ENCODE results near the gene MYBPHL.

The MYBPHL gene, protein sequence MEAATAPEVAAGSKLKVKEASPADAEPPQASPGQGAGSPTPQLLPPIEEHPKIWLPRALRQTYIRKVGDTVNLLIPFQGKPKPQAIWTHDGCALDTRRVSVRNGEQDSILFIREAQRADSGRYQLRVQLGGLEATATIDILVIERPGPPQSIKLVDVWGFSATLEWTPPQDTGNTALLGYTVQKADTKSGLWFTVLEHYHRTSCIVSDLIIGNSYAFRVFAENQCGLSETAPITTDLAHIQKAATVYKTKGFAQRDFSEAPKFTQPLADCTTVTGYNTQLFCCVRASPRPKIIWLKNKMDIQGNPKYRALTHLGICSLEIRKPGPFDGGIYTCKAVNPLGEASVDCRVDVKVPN

DNA sequence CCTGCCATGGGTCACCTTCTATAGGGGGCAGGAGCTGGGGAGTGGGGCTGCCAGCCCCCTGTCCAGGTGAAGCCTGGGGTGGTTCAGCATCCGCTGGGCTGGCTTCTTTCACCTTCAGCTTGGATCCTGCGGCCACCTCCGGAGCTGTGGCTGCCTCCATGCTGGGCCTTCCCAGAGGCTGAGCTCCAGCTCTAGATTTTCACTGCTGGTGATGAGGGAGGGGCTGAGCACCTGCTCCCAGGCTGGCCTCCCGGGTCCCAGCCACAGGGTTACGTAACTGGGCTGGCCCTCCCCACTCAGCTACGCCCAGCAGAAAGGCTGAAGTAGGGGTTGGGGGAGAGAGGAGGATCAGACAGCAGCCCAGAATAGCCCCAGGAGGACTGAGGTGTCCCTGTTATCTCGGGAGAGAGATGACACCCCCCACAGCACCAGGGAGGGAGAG is at the start of gene MYBPHL:
TSS of gene MYBPHL (minus strand) at position 180 of the 442 bp plus-strand sequence. CDS start at position 160, 20 bp downstream.
- no peak for DNase-seq (ENCODE audit: low read depth in 2 of 2)

- no peak for DNase-seq (ENCODE audit: low read depth in 2 of 2)
Measured at GRCh38 chr1:109356505-109356904, 49.7 kb upstream of the MYBPHL start.

DNA sequence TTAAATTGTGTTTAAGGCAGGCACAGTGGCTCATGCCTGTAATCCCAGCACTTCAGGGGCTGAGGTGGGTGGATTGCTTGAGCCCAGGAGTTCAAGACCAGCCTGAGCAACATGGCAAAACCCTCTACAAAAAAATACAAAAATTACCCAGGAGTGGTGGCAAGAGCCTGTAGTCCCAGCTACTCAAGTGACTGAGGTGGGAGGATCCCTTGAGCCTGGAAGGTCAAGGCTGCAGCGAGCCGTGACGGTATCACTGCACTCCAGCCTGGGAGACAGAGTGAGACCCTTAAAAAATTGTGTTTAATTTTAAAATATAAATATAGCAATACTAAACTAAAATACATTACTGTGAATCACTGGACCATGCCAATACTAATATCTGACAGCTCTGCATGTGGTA is 48.1 kb upstream of the MYBPHL start:
- no peak for DNase-seq (ENCODE audit: low read depth in 2 of 2)

DNA sequence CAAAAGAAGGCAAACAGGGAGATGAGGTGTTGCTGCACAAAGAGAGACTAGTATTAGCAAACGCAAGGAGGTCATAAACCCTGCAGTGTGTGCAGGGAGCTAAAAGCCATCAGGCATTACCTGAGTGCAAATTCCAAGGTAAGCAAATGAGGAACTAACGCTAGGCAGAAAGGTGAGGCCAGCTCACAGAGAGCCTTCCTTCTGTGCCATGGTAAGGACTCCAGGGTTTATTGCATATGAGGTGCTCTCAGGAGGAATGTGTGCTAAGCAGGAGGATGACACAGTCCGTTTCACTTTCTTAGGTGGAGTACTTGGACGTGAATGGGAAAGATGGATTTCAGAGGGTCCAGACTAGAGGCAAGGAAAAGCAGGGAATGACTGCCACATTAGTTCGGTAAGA is 44.6 kb upstream of the MYBPHL start:
- no peak for DNase-seq (ENCODE audit: low read depth in 2 of 2)

GRCh38 chr1:109350655-109351054 is 43.8 kb upstream of the MYBPHL start:
- DNase-seq (ENCODE audit: low read depth in 2 of 2), result no peak

DNA sequence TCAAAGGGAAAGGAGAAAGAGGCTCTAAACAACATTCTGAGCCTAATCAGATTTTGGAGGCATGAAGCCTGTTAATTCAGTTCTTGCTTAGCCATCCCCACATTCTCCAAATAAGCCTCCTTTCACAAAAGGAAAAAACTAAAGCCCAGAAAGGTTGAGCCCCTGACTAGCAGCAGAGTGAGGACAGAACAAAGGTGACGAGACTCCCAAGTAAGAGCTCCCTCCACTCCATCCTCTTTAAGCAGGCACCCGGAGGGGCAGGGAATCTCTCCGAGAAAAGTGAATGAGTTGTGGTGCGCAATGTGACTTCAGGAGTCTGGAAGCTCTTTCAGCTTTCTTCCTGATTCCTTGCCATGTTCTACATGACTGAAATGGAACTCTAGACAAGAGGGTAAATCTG is 43.4 kb upstream of the MYBPHL start:
- DNase-seq (ENCODE audit: low read depth in 2 of 2), result no peak

GRCh38 chr1:109347511-109347910 is 40.7 kb upstream of the MYBPHL start:
- no peak for DNase-seq (ENCODE audit: low read depth in 2 of 2)

DNA sequence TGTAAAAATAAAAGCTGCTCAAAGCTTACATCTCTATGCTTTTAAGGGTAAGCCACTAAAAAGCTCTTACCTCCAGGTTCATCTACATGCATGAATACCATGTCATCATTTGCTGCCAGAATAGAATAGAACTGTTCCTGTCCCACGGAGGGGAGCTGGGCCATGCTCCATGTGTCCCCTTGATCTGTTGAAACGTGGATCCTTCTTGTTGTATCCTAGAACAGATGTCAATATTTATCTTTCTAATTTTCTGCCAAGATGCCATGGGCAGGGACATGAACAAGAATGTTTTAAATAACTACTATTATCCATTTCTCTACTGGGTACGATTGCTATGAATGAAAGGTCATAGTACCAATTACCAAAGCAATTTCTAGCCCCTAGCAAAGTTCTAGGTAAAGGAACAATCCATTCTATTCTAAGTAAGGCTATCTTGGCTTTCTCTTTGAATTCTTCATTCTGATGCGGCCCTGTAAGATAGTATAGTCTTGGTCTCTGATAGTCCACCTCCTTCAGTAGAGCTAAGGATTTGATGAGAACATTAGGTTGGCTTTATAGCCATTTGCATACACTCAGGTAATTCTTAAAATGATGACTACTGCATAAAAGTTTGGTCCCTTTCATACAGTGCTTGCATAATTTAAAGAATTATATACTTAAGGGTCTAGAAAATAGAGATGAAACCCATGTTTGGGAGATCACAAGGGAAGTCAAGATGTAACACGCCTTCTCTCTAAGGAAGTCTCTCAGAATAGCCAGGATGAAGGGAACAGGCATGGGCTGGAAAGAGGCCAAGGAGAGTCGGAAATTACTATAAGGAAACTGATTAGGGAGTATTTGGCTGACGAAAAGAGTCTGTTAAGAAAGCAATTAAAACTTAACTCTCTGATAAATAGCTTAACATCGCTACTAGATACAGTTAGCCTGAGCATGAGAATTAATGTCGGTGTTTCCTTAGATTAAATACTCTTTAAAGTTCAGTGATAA is 35.4 kb upstream of the MYBPHL start:
- DNase-seq (ENCODE audit: low read depth in 2 of 2), result no peak

DNA sequence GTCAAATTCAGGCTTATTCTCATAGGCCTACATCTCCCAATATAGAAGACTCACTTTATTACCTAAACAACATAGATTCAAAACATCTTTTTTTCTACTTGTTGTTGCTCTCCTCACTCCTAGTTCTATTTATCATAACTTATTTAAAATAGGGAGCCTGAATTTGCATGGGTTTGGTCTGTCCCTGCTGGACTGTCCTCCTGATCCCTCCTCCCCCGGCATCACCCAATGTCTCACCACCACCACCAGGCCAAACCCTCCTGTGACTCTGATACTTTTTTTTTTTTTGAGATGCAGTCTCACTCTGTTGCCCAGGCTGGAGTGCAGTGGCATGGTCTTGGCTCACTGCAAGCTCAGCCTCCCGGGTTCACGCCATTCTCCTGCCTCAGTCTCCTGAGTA is 31.8 kb upstream of the MYBPHL start:
- no peak for DNase-seq (ENCODE audit: low read depth in 2 of 2)

DNA sequence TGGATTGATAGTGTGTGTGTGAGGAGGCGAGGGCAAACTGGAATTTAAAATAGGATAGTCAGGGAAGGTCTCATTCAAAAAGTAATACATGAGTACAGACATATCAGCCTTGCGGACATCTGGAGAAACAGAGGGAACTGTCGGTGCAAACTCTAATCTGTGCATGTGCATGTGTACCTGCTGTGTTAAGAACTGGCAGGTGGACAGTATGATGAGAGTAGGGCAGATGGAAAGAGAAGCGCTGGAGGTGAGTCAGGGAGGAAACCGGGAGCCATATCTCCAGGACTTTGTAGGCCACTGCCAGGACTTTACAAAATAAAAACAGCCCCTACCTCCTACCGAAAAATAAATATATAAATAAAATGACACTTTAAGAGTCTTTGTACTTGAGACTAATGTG is 31.3 kb upstream of the MYBPHL start:
- DNase-seq (ENCODE audit: low read depth in 2 of 2), result no peak

GRCh38 chr1:109335091-109335490 is 28.3 kb upstream of the MYBPHL start:
- DNase-seq (ENCODE audit: low read depth in 2 of 2), result no peak

DNA sequence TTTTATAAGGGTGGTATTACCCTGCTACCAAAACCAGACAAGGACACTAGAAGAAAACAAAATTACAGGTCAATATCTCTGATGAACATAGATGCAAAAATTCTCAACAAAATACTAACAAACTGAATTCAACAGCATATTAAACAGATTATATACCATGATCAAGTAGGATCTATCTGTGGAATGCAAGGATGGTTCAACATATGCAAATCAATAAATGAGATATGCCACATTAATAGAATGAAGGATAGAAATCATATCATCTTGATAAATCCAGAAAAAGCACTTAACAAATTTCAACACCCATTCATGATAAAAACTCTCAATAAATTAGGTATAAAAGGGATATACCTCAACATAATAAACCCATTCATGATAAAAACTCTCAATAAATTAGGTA is 24.3 kb upstream of the MYBPHL start:
- DNase-seq (ENCODE audit: low read depth in 2 of 2), result no peak

GRCh38 chr1:109327285-109327684 is 20.5 kb upstream of the MYBPHL start:
- DNase-seq (ENCODE audit: low read depth in 2 of 2), result no peak

GRCh38 chr1:109322974-109323373 is 16.2 kb upstream of the MYBPHL start:
- no peak for DNase-seq (ENCODE audit: low read depth in 2 of 2)

GRCh38 chr1:109319114-109319513 is 12.3 kb upstream of the MYBPHL start:
- DNase-seq (ENCODE audit: low read depth in 2 of 2), result no peak

- DNase-seq (ENCODE audit: low read depth in 2 of 2), result no peak
Measured at GRCh38 chr1:109316506-109316905, 9.7 kb upstream of the MYBPHL start.

DNA sequence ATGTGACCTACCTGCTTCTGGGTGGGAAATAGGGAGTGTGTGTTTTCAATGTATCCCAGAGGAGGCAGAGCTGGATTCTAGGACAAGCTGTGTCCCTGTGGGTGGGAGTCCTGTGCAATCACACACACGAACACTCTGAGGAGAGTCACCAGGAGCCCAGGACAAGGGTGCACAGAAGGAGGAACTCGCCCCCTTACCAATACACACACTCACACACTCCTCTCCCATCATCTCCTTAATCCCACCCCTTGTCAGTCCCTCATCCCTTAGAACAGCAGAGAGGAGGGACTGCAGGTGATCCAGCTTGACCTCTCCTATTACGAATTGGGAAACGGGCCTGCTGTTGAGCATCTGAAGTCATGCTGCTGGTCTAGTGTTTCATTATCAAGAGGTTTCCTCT is 8.5 kb upstream of the MYBPHL start:
- no peak for DNase-seq (ENCODE audit: low read depth in 2 of 2)

GRCh38 chr1:109314795-109315194 is 8.0 kb upstream of the MYBPHL start:
- no peak for DNase-seq (ENCODE audit: low read depth in 2 of 2)

DNA sequence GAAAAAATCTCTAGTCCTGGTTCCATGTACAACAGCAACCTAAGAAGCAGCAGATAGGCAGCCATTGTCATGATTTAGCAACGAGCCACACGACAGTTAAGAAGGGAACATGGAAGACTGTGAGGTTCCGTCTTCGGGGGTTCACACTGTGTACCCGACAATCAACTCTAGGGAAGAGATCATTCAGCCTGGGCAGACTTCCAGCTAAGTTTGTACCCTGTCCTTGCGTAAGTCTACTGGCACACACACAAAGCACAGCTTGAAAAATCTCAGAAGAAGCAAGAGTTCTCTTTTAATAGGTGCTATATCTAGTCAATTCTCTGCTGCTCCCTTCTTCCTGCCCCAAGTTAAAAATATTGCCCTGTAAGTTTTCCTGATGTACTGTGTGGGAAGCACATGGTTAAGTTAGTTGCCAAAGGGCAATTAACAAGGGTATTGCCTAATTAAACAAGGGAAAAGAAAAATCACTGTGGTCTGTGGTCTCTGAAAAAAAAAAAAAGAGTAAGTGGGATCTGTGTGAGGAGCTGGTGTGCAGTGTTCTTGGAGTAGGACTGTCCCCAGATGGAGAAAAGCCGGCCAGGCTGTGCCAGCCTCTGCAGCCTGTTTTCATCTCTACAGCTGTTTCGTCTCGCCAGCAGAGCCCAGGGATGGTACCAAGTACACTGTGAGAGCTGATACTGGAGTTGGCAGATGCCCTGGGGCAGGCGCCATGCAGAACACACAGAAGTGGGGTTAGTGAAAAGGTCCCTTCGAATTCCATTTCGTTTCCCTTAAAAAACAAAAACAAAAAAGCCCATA is 6.4 kb upstream of the MYBPHL start:
- DNase-seq (ENCODE audit: low read depth in 2 of 2), result no peak

DNA sequence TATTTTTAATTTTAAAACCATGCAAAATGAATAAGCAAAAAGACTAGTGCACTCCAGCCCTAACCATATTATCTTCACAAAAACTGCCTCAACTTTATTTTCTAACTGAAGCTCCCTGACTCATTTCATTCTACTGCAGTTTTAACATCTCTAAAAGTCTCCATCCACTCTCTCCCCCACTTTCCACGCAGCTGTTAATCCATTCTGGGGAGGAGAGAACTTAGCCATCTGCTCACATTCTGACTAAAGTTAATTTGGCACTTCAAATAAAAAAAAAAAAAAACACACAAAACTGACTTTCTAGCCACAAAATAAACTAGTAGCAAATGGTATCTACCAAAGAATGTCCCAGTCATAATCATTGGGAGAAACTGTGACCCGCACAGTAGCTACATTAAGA is 5.4 kb upstream of the MYBPHL start:
- DNase-seq (ENCODE audit: low read depth in 2 of 2), result no peak

- no peak for DNase-seq (ENCODE audit: low read depth in 2 of 2)
Measured at GRCh38 chr1:109309347-109309746, 2.5 kb upstream of the MYBPHL start.

Data from fibroblast of skin of left quadriceps (primary cell).